ENCODE measurements around the gene EEF1A2.

EEF1A2 gene

DNA sequence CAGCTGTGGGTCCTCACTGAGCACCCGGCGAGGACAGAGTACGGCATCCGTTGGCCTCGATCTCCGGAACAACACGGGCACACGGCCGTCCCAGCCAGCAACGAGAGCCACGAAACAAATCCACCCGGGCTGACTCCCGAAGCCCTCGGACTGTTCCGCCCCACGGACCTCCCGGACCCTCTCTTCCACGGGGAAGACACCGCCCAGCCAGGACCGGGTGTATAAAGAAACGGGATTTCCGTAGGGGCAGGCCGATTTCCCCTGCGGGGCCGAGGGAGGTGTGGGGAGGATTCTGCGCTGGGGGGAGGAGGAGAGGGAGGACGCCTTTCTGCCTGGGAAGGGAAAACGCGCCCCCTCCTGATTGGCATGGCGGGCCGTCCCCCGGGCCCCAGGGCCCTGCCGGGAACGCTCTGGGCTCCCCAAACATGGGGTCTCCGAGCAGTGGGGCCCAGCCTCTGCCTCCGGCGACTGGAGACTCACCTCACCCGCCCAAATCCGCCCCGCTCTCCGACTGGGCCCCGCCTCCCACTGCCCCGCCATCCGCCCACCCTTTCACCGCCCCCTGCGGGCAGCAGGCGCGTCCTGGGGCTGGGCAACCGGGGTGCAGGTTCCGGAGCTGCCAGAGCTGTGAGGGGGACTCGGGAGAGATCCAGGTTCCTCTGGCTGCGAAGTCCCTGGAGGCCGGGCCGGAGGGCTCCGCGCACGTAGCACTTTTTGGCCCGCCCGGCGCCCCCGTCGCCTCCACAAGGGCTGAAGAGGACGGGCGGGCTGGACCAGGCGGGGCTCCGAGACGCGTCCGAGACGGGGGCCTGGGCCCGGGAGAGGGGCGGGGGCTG, 21.0 kb upstream of the EEF1A2 start:
- peak; percentile 15 for DNase-seq

GRCh38 chr20:63518946-63519667, 20.2 kb upstream of the EEF1A2 start:
- DNase-seq: no peak

DNA sequence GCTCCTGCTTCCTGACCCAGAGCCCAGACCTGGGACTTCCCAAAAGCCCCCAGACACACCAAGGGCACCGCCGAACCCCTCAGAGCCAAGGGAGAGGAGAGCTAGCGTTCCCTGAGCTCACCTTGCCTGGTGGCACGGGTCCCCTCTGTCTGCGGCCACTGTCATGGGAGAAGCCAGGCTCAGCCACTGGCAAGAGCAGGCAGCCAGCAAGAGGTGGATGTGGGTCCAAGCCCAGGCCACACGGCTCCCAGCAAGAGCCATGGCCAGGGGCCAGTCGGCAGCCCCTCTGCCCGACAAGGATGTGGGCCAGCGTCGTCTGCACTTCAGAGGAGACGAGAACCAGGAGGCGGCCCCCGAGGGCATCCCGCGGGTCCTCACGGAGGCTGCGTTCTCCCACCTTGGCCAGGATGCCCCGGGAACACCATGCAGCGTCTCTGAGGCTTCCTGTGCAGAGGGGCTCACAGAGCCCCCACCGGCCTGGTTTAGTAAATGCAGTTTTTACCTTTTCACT, 19.5 kb upstream of the EEF1A2 start:
- no peak for DNase-seq

DNA sequence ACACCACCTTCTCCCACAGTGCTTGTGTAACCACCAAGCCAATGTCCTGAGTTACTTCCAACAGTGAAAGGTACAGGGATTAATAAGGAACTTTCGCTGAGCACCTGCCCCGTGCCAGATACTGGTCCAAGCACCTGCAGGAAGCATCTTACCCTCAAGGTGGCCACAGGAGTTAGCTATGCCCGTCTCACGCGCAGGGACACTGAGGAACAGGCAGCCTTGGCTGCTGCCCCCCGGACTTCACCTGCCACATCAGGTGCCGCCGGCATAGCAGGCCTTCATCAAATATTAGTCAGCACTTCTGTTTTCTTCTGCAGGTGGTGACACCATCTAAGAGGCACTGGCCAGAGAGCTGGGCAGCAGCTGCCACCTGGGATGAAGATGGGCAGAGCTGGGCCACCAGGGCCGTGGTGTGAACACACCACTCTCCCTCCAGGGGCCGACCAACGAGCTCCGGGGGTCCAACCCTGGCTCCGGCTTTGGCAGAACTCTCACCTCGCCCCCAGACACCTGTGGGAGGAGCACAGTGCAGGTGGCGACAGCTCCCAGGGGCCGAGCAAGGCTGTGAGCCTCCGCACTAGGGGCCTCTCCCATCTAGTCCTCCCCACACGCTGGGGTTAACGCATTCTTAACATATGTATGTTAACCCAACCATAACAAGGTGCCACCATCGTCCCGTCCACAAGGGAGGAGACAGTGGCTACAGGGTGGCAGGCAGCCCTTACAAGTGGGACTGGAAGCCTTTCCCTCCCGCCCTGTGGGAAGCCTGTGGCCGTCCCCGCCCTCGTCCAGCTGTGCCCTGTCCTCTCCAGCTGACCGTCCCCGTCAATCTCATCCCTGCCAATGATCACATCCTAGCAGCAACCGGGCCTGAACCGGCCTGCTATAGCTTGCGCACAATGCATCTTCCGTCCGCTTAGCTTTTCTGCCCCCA, 18.8 kb upstream of the EEF1A2 start:
- no peak for DNase-seq

GRCh38 chr20:63514520-63514919, 15.6 kb upstream of the EEF1A2 start:
- DNase-seq: peak; percentile 70

DNA sequence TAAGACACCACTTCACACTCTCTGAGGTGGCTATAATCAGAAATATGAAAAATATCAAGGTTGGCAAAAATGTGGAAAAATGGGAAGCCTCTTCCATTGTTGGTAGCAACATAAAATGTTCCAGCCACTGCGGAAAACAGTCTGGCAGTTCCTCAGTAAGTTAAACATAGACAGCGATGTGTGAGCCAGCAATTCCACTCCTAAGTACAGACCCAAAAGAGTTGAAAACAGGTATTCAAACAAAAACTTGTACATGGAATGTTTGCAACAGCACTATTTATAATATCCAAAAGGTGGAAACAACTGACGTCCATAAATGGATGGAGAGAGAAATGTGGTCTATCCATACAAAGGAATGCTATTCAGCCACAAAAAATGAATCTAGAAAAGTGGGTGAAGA, 14.3 kb upstream of the EEF1A2 start:
- DNase-seq: no peak

DNA sequence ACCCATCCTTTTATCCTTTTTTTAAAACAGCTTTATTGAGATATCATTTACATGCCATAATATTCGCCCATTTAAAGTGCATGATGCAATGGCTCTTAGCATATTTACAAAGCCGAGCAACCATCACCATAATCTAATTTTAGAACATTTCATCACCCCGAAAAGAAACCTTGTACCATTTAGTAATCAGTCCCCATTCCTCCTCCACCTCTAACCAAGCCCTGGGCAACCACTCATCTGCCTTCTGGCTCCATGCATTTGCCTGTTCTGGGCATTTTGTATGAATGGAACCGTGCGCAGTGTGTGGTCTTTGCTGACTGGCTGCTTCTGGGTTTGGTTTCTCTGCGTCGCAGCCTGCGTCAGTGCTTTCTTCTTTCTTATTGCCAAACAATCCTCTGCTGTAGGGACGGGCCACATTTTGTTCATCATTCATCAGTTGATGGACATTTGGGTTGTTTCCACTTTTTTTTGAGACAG, 10.2 kb upstream of the EEF1A2 start:
- no peak for DNase-seq

DNA sequence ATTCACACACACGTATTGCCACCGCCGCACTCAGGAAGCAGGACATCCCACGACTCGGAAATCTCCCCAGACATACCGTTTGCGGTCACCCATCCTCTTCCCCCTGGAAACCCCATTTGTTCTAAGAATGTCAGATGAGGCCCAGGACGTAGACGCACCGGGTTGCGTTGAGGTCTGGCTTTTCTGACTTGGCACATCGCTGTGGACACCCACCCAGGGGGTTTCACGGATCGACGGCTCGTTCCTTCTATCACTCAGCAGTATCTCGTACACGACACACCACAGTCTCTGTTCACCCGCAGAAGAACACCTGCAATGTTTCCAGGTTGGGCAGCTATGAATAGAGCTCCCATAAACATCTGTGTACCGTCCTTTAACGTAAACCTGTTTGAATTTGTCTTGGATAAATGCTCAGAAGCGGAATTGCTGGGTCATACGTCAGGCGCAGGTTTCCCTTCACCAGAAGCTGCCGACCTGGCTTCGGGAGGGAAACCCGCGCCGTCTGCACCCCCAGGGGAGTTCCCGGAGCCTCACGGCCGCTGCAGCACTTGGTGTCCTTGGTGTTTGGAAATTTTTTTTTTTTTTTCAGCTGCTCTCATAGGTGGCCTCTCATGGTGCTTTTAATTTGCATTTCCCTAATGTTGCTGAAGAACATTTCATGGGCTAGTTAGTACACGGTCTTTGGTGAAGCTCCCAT, 9.3 kb upstream of the EEF1A2 start:
- DNase-seq: no peak

GRCh38 chr20:63507083-63507743, 8.3 kb upstream of the EEF1A2 start:
- no peak for DNase-seq

DNA sequence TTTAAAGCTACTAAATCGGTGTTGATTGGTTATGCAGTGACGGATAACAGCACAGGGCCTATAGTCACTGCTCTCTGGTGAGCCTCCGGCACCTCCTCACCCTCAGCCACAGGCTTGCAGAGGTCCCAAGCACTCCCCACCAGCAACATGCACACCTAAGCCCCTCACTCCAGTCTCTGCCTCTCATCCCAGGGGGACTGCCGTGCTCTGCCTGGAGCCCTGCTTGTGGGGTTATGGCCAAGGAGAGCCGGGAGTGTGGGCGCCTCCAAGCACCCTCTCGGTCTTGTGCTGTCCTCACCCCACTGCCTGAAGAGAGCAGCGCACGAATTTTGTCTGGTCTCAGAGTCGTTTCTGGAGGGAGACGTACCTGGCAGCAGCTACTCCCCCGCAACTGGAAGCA, 6.8 kb upstream of the EEF1A2 start:
- DNase-seq: no peak

GRCh38 chr20:63505281-63505680, 6.4 kb upstream of the EEF1A2 start:
- DNase-seq: no peak

DNA sequence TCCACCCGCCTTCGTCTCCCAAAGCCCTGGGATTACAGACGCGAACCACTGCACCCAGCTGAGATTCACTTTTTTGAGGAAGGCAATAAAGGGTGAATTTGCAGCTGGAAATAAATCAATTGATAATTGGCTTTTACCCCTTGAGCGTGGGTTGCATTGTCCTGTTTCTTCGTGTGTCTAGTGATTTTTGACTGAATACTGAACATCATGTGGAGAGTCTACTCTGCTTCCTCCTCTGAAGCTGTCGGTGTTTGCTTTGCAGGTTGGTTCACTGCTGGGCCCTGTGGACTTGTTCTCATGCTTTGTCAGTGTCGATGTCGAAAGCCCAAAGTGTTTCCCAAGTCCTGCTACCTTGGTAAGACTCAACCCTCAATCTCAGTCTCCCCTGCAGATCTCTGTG, 5.8 kb upstream of the EEF1A2 start:
- DNase-seq: no peak

DNA sequence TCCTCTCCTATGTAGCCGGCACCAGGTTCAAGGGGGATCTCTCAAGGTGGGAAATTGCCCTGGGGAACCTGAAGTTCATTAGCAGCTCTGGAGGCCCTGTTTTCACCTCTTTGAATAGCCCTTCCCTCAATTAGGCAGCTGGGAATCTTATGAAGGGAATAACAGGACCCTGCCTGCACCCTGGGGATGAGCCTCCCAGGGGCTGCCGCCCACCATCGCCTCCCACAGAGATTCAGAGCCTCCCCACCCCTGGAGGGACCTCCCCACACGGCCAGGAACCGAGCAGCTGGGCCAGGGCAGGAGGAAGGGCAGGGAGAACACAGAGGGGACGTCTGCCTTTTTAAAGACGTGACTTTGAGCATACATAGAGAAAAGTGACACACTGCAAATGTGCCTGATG, 4.6 kb upstream of the EEF1A2 start:
- DNase-seq: no peak

- no peak for DNase-seq
Observed at GRCh38 chr20:63502671-63503172, 3.8 kb upstream of the EEF1A2 start.

DNA sequence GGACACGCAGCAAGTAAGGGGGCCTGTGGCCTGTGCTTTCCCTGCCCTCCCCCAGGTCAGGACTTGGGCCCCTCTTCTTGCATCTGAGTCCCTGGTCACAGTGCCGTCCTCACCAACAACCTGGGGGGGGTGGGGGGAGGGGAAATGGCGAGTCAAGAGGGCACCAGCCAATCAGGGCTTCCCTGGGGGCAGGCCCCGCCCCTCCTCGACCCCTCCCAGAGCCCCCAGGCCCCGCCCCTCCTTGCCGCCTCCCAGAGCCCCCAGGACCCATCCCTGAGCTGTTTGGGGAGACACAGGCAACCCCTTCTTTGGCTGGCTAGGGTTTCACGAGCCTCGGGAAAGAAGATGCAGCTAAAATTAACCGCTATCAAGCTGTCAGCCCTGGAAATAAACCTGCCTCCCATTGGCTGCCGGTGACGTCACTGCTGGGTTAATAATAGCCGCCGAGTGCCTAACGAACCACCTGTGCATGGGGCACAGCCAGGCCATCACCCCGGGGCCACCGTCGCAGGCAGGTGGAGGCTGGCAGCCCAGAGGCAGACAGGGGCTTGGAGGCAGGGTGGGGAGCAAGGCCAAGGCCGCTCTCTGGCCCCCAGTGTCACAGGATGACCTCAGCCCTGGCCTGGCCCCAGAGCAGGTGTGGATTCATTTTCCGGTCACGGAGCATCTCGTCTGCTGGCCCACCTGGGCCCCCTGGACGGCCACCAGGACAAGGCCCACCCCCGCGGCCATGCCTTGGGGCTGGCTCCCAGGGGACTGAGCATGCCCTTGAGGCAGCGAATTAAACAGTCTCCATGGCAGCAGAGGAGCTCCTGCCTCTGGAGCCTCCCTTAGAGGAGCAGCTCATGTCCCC, 3.2 kb upstream of the EEF1A2 start:
- DNase-seq: no peak

DNA sequence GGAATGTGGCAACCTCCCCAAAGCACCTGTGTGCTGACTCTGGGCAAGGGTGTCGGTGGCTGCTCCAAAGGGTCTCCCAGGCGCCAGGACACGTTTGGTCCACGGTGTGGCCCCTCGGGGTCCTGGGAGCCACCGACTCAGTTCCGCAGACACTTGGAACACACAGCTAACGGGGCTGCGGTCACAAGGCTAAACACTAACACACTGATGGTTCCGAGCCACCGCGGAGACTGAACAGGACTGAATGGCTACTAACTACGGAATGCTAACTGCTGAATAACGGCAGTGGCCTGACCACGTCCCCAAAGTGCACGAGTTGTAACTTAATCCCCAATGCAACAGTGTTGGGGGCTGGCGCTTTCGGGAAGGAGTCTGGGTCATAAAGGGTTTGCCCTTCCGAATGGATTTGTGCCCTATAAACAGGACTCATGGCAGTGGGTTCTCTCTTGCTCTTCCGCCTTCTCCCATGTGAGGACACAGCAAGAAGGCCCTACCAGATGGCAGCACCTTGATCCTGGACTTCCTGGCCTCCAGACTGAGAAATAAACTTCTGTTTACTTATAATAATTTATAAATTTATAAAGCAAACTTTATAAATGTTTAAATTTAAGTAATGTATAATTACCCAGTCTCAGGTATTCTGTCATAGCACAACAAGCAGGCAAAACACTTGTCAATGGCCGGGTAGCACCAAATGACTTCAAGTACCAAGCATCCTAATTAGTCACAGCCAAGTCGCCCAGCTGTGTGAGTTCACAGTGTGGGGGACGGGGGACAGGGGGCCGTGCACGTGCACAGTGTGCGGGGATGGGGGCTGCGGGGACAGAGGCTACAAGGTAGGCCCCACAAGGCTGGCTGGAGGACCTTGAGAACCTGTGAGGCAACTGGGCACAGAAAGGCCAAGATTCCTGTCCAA, 2.3 kb upstream of the EEF1A2 start:
- no peak for DNase-seq

DNA sequence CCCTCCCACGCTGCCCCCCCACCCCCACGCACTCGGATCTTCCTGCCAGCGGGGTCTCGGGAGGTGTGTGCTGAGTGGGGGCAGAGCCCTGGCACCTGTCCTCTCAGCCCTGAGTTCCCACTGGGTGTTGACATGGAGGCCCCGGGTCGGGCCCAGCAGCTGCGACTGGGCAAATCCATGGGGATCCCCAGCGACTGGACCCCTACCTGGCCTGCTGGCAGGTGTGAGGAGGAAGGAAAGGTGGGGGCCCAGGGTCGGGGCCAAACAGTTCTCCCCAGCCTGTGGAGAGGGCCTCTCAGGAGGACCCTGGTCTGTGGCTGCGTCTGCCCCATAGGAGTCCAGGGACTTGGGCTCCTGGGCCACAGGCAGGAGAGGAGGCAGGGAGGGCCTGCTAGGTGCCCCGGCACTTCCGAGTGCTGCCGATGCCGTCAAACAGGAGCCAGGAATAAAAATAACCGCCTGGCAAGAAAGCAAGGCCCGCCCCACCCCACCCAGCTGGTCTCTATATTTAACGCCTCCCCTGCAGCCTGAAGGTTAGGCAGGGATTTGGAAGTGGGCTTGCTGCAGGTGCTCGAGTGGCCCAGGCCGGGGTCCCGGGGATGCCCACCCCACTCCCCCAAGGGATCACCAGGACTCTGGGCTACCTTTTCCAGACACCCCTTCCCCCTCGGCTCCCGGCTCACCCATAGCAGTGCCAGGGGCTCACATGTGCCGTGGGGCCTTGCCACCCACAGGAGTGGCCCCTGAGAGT, 1.4 kb upstream of the EEF1A2 start:
- no peak for DNase-seq

- no peak for DNase-seq
Observed at GRCh38 chr20:63499338-63499969, 571 bp upstream of the EEF1A2 start.

Data from hematopoietic multipotent progenitor cell treated with erythropoietin and hydrocortisone succinate and interleukin-3 and kit ligand, for 8 days (in vitro differentiated cells).